Activated CD4-positive, alpha-beta T cell treated with anti-CD3 and anti-CD28 coated beads for 36 hours (primary cell): Measurements from ENCODE around the gene NEK6. TPM values are rescaled to one million over a fixed set of nuclear protein-coding genes. Genes with fewer than 3 reads are reported as not detected.

Experiments
- total RNA-seq, 2 experiments: library from RNA; stranded (reverse); gene quantifications; one replicate each; pipeline ENCODE4 v1.2.3, GENCODE V29; 2021

Gene NEK6
- total RNA-seq, 2 experiments from 2014 or later: 6.4 to 10.1 TPM

Other genes starting within 250 kb of the NEK6 start
- gene LHX2, start 246.2 kb upstream of the NEK6 start, total RNA-seq: not detected
- 100 to 1,000 TPM; 143 to 164 TPM for gene PSMB7, start 157.5 kb downstream of the NEK6 start, total RNA-seq
- not detected for gene ADGRD2, start 192.5 kb downstream of the NEK6 start, total RNA-seq
- gene NR5A1, start 249.4 kb downstream of the NEK6 start, total RNA-seq: not detected